Suprapubic skin (tissue), 4 donors: ENCODE data around the gene F2. TPM values are rescaled to one million over a fixed set of nuclear protein-coding genes. Genes with fewer than 3 reads are reported as not detected.

ENCODE experiments used
- DNase-seq, 2 donors: peaks; one replicate each; pipeline ENCODE4 v3.0.0-alpha.2; 2019; ENCODE audit warnings: low spot score in 2 of 2
- H3K27ac ChIP-seq: fragments of 200-600 bp; sonication (generic); one replicate; pipeline ENCODE4 v1.5.1; 2019
- H3K27me3 ChIP-seq: fragments of 200-600 bp; sonication (generic); one replicate; pipeline ENCODE4 v1.5.1; 2019
- H3K36me3 ChIP-seq: fragments of 200-600 bp; sonication (generic); one replicate; pipeline ENCODE4 v1.5.1; 2019
- H3K4me1 ChIP-seq: fragments of 200-600 bp; sonication (generic); one replicate; pipeline ENCODE4 v1.5.1; 2019
- H3K4me3 ChIP-seq: fragments of 200-600 bp; sonication (generic); one replicate; pipeline ENCODE4 v1.5.1; 2019; ENCODE audit warnings: mild to moderate bottlenecking
- H3K9me3 ChIP-seq: fragments of 200-600 bp; sonication (generic); one replicate; pipeline ENCODE4 v1.5.1; 2019
- EP300 ChIP-seq: sonication (generic); formaldehyde crosslinking; IDR thresholded peaks from one replicate; pipeline ENCODE4 v1.6.1; 2017; ENCODE audit warnings: antibody characterized with exemption
- POLR2A ChIP-seq, 2 donors: fragments of 450-650 bp; IDR thresholded peaks; one replicate each; pipeline ENCODE4 v1.6.1; 2017; ENCODE audit warnings: antibody characterized with exemption in 2 of 2, mild to moderate bottlenecking in 2 of 2, moderate library complexity in 2 of 2
- POLR2AphosphoS5 ChIP-seq, 3 donors: sonication (generic); formaldehyde crosslinking; IDR thresholded peaks; one replicate each; pipeline ENCODE4 v1.6.1; 2017; ENCODE audit warnings: antibody characterized with exemption in 3 of 3
- WGBS: methylation state at CpG from one replicate; pipeline ENCODE4 v1.1.5; 2018; 5-methylcytosine and 5-hydroxymethylcytosine counted together
- total RNA-seq, 4 donors: library from RNA; depleted of rRNA; stranded (reverse); fragments of >200 nt; gene quantifications; one replicate each; pipeline ENCODE4 v1.1.0, GENCODE V29; 2016
- TF ChIP-seq, protein P1 (sequence below), 2 donors: fragments of 200-600 bp in 1 of 2; fragments of 450-650 bp in 1 of 2; sonication (generic) in 1 of 2; IDR thresholded peaks; one replicate each; pipeline ENCODE4 v1.5.1; 2016 to 2019; ENCODE audit warnings: antibody characterized with exemption in 2 of 2, mild to moderate bottlenecking in 1 of 2, moderate library complexity in 1 of 2

F2 gene
- total RNA-seq, 4 donors from 2014 or later, result 1.6 TPM; not detected in 3

- TF ChIP-seq, protein P1, sequence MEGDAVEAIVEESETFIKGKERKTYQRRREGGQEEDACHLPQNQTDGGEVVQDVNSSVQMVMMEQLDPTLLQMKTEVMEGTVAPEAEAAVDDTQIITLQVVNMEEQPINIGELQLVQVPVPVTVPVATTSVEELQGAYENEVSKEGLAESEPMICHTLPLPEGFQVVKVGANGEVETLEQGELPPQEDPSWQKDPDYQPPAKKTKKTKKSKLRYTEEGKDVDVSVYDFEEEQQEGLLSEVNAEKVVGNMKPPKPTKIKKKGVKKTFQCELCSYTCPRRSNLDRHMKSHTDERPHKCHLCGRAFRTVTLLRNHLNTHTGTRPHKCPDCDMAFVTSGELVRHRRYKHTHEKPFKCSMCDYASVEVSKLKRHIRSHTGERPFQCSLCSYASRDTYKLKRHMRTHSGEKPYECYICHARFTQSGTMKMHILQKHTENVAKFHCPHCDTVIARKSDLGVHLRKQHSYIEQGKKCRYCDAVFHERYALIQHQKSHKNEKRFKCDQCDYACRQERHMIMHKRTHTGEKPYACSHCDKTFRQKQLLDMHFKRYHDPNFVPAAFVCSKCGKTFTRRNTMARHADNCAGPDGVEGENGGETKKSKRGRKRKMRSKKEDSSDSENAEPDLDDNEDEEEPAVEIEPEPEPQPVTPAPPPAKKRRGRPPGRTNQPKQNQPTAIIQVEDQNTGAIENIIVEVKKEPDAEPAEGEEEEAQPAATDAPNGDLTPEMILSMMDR (IDR thresholded peaks at IDR 0.05), result no peak
- TF ChIP-seq POLR2AphosphoS5 (IDR thresholded peaks at IDR 0.05) (no peak), EP300 (no peak), POLR2A (IDR thresholded peaks at IDR 0.05) (no peak)
- 91% methylated on average over 4 of the region's 4 CpGs for WGBS
- Histone ChIP-seq H3K4me1 (no peaks in the 10 kb centered on the region), H3K9me3 (no peaks in the 10 kb centered on the region), H3K27ac (no peak overlapping the region), H3K36me3 (peaks cover 74% of the 10 kb centered on the region), H3K4me3 (no peak overlapping the region), H3K27me3 (no peaks in the 10 kb centered on the region)
- no peak for DNase-seq
Observed at GRCh38 chr11:46769636-46770221, 50.7 kb downstream of the F2 start.

DNA sequence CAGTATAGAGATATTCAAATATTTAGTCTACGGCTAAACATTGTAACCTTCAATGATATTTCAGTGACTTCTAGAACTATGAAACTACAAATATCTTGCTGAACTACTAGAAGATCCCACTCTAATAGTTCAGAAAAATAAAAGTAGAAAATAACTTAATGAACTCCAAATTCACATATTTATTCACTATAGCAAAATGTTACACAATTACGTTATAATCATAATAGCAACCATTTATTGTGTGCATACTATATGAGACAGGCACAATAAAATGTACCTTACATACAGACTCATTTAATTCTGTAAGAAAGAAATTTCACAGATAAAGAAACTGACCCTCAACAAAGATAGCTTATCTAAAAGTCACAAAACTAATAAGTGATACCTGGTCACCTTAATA lies 57.9 kb downstream of the F2 start:
- no peak for TF ChIP-seq POLR2AphosphoS5 (IDR thresholded peaks at IDR 0.05)
- no peak for TF ChIP-seq POLR2A (IDR thresholded peaks at IDR 0.05)
- TF ChIP-seq, protein P1 (IDR thresholded peaks at IDR 0.05), result no peak
- TF ChIP-seq EP300, result no peak
- no peak for DNase-seq
- H3K4me1 ChIP-seq, result no peaks in the 10 kb centered on the region
- H3K27ac ChIP-seq, result no peak overlapping the region
- H3K9me3 ChIP-seq, result no peaks in the 10 kb centered on the region
- no peaks in the 10 kb centered on the region for H3K27me3 ChIP-seq
- no peak overlapping the region for H3K4me3 ChIP-seq
- WGBS, result over 99% methylated on average over 2 of the region's 2 CpGs
- peaks cover 72% of the 10 kb centered on the region for H3K36me3 ChIP-seq

DNA sequence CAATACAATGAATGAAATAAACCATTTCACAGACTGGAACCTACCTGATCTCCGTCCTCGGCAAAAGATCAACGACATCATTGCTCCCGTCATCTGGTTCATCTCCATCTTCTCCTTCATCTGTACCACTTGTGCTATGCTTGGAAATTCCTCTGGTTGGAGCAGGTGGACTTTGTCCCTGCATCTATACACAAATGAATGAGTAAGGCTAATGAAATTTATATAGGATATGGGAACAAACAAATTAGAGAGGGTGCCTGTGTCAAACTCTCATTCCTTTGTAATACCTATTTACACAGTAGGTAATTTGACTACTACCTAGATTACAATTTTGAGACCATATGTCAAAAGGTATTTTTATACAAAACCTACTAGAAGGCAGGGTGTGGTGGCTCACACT lies 59.4 kb downstream of the F2 start:
- no peak overlapping the region for H3K27ac ChIP-seq
- no peaks in the 10 kb centered on the region for H3K27me3 ChIP-seq
- 94% methylated on average over 4 of the region's 4 CpGs for WGBS
- no peaks in the 10 kb centered on the region for H3K9me3 ChIP-seq
- no peak for DNase-seq
- no peak overlapping the region for H3K4me3 ChIP-seq
- H3K36me3 ChIP-seq, result peaks cover 68% of the 10 kb centered on the region
- TF ChIP-seq POLR2A (IDR thresholded peaks at IDR 0.05) (no peak), EP300 (no peak), POLR2AphosphoS5 (IDR thresholded peaks at IDR 0.05) (no peak)
- TF ChIP-seq, protein P1 (IDR thresholded peaks at IDR 0.05), result no peak
- H3K4me1 ChIP-seq, result no peaks in the 10 kb centered on the region

Other genes with a start within 250 kb of the F2 start
- 10 to 100 TPM; 38.6 to 63.2 (median 45.6) TPM for gene AMBRA1, start 125.2 kb upstream of the F2 start, total RNA-seq
- 1 to 10 TPM; 2.8 to 5.6 (median 3.5) TPM for gene HARBI1, start 102.0 kb upstream of the F2 start, total RNA-seq
- 10 to 100 TPM; 68.8 to 94.3 (median 90.2) TPM for gene ATG13, start 101.7 kb upstream of the F2 start, total RNA-seq
- gene ARHGAP1, start 18.6 kb upstream of the F2 start, total RNA-seq, result 10 to 100 TPM; 53.7 to 72.5 (median 68.5) TPM
- gene ZNF408, start 18.2 kb upstream of the F2 start, total RNA-seq, result 10 to 100 TPM; 11.6 to 25.6 (median 13.7) TPM
- gene CKAP5, start 127.1 kb downstream of the F2 start, total RNA-seq, result 10 to 100 TPM; 29.9 to 59.2 (median 38.9) TPM
- 100 to 1,000 TPM in 2 of 4 donors, 10 to 100 TPM in 2; 52.2 to 308 (median 90.4) TPM for gene LRP4, start 199.3 kb downstream of the F2 start, total RNA-seq
- gene CSTPP1, start 217.5 kb downstream of the F2 start, total RNA-seq, result 100 to 1,000 TPM in 1 of 4 donors, 10 to 100 TPM in 3; 34.9 to 117 (median 48.1) TPM